ENCODE measurements around the gene BRD7.
"Not testable (repeated sequence)": the region's sequence is repeated elsewhere in the genome, so short reads cannot be mapped to it uniquely, and the experiment has no call there.

DNA sequence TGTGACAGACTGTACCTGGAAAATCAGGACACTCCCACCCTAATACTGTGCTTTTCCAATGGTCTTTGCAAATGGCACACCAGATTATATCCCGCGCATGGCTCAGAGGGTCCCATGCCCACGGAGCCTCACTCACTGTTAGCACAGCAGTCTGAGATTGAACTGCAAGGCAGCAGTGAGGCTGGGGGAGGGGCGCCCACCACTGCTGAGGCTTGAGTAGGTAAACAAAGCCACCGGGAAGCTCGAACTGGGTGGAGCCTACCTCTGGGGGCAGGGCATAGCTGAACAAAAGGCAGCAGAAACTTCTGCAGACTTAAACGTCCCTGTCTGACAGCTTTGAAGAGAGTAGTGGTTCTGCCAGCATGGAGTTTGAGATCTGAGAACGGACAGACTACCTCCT, 25.2 kb downstream of the BRD7 start:
- TF ChIP-seq, protein P1, sequence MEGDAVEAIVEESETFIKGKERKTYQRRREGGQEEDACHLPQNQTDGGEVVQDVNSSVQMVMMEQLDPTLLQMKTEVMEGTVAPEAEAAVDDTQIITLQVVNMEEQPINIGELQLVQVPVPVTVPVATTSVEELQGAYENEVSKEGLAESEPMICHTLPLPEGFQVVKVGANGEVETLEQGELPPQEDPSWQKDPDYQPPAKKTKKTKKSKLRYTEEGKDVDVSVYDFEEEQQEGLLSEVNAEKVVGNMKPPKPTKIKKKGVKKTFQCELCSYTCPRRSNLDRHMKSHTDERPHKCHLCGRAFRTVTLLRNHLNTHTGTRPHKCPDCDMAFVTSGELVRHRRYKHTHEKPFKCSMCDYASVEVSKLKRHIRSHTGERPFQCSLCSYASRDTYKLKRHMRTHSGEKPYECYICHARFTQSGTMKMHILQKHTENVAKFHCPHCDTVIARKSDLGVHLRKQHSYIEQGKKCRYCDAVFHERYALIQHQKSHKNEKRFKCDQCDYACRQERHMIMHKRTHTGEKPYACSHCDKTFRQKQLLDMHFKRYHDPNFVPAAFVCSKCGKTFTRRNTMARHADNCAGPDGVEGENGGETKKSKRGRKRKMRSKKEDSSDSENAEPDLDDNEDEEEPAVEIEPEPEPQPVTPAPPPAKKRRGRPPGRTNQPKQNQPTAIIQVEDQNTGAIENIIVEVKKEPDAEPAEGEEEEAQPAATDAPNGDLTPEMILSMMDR (IDR thresholded peaks at IDR 0.05): not testable (repeated sequence)
- TF ChIP-seq EZH2 (IDR thresholded peaks at IDR 0.05; ENCODE audit: borderline replicate concordance, insufficient read depth, low read depth, low read length, poor library complexity, severe bottlenecking): not testable (repeated sequence)
